Testis (tissue), 2 donors: ENCODE results near the gene TBKBP1.

ENCODE experiments used
- POLR2A ChIP-seq: fragments of 450-650 bp; IDR thresholded peaks from one replicate; pipeline ENCODE4 v1.6.1; 2017; ENCODE audit warnings: antibody characterized with exemption, mild to moderate bottlenecking, moderate library complexity
- TF ChIP-seq, protein P1 (sequence below), 3 experiments: fragments of 450-650 bp in 2 of 3; fragments of 200-600 bp in 1 of 3; sonication (generic) in 1 of 3; IDR thresholded peaks; one replicate each; pipeline ENCODE4 v1.5.1; 2016 to 2019; ENCODE audit warnings: antibody characterized with exemption in 3 of 3, mild to moderate bottlenecking in 2 of 3, moderate library complexity in 1 of 3

- TF ChIP-seq, protein P1, sequence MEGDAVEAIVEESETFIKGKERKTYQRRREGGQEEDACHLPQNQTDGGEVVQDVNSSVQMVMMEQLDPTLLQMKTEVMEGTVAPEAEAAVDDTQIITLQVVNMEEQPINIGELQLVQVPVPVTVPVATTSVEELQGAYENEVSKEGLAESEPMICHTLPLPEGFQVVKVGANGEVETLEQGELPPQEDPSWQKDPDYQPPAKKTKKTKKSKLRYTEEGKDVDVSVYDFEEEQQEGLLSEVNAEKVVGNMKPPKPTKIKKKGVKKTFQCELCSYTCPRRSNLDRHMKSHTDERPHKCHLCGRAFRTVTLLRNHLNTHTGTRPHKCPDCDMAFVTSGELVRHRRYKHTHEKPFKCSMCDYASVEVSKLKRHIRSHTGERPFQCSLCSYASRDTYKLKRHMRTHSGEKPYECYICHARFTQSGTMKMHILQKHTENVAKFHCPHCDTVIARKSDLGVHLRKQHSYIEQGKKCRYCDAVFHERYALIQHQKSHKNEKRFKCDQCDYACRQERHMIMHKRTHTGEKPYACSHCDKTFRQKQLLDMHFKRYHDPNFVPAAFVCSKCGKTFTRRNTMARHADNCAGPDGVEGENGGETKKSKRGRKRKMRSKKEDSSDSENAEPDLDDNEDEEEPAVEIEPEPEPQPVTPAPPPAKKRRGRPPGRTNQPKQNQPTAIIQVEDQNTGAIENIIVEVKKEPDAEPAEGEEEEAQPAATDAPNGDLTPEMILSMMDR (IDR thresholded peaks at IDR 0.05) = no peak
- no peak for TF ChIP-seq POLR2A
Measured at GRCh38 chr17:47733674-47734410, 39.9 kb downstream of the TBKBP1 start.
